LNCAP (cell line): ENCODE measurements around the gene UBE4A.

ENCODE experiments used
- TF ChIP-seq, protein P1 (sequence below): fragments of 450-650 bp; IDR thresholded peaks from 2 replicates; pipeline ENCODE4 v1.5.1; 2017; ENCODE audit warnings: mild to moderate bottlenecking

Gene UBE4A

DNA sequence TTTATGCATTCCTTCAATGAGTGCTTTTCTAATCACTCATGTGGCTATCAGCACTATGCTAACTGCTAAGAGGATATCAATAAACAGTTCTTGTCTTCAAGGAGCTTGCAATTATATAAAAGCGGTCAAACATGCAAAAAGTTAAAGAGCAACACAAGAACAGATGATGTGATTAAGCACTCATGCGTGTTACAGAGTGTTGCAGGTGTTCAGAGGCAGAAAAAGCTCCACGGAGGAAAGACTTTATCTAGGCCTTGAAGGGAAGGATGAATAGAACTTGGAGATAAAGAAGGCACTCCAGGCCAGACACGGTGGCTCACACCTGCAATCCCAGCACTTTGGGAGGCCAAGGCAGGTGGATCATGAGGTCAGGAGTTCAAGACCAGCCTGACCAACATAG, 41.3 kb upstream of the UBE4A start:
- TF ChIP-seq, protein P1, sequence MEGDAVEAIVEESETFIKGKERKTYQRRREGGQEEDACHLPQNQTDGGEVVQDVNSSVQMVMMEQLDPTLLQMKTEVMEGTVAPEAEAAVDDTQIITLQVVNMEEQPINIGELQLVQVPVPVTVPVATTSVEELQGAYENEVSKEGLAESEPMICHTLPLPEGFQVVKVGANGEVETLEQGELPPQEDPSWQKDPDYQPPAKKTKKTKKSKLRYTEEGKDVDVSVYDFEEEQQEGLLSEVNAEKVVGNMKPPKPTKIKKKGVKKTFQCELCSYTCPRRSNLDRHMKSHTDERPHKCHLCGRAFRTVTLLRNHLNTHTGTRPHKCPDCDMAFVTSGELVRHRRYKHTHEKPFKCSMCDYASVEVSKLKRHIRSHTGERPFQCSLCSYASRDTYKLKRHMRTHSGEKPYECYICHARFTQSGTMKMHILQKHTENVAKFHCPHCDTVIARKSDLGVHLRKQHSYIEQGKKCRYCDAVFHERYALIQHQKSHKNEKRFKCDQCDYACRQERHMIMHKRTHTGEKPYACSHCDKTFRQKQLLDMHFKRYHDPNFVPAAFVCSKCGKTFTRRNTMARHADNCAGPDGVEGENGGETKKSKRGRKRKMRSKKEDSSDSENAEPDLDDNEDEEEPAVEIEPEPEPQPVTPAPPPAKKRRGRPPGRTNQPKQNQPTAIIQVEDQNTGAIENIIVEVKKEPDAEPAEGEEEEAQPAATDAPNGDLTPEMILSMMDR = no peak

DNA sequence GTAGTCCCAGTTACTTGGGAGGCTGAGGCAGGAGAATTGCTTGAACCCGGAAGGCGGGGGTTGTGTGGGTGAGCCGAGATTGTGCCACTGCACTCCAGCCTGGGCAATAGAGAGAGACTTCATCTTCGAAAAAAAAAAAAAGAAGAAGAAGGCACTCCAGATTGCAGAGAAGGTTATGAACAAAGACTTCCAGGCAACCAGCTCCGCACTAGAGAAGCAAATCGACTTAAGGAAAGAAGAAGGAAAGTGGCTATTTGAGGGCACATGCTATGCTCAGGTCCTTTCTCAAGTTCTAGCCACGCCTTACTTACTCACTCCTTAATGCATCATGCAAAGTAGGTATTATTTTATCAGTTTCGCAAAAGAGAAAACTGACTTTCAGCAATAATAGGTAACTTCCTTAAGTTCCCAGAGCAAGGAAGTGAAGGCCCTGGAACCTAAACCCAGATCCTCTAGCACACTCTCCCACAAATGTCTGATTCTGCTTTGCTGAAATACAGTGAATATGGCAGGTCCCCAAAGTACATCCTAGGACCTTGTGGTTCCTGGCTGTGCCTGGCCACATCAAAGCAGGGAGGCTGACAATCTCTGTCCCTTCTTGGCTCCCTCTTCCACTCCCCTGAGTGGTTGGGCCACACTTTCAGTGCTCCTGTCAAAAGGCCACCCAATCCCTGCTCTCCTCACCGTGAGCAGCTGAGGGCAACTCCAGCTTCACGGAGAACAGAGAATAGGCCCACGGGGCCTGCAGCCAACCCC, 40.6 kb upstream of the UBE4A start:
- TF ChIP-seq, protein P1 = no peak

DNA sequence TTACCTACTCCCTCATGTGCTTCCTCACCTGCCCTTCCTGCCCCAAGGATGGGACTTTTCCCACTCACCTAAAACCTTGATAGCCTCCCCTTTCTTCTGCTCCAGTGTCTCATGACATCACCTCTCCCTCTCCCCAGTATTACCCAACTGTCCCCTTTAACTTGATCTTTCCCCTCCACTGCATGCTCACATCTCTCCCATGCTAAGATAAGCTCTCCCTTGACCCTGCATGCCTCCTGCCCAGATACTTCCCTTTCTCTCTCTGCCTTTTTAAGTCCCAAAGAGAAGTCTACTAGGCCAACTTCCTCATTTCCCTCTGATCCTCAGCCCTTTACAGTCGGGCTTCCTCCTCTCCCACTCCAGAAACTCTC, 40.1 kb upstream of the UBE4A start:
- TF ChIP-seq, protein P1 = no peak

DNA sequence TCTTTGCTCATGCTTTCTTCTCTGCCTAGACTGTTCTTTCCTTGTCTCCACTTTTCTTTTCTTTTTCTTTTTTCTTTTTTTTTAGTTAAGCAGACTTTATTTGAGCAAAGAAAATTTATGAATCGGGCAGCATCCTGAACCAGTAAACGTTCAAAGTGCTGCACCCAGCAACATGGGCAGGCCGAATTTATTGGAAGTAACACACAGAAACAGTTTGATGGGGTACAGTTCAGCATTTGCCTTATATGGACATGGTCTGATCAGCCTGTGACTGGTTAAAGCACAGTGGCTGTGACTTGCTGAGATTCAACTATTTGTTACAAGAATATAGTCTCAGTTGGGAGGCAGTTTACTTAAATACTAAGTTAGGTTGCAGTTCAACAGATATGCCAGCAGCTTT, 38.9 kb upstream of the UBE4A start:
- TF ChIP-seq, protein P1 = no peak

DNA sequence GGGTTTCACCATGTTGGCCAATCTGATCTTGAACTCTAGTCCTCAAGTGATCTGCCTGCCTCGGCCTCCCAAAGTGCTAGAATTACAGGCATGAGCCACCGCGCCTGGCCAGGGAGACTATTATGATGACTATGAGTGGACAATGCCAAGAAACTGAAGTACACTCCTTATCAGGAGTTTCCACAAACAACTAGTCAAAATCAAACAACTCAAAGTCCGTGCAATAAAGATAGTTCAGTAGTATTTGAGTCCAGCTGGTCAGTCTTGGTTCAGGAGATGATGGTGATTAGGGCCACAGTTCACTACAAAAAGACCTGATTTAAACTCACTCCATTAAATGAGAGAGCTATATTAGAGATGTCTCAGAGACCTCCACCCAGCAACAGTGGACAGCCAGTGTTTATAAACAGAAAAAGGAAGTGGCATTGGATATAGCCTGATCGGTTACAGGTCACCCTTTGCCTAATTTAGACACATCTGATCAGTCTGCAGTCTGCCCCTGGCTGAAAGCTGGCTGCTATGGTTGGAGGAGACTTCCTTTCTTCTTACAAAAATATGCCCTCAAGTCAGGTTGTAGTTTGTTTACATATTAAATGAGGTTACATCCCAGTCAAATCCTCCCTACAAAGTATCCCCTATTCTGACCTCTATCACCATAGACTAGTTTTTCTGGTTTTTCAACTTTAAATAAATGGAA, 37.9 kb upstream of the UBE4A start:
- TF ChIP-seq, protein P1 = no peak

DNA sequence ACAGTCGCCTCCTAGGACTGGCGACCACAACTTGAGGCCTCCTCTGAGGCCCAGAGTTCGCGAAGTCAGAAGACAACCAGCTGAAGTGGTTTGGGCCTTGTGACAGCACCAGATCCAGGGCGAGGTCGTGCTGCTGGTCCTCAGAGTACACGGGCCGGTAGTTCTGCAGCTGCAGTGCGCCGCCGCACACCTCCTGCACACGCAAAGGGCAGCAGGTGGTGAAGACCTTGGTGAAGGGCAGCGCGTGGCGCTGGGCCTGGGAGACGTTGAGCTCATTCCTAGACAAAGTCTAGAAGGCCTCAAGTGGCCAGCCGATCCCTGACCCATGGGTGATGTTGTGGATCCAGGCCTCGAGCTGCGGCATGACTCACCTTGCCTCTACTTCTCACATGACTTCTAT, 36.7 kb upstream of the UBE4A start:
- TF ChIP-seq, protein P1 = no peak

DNA sequence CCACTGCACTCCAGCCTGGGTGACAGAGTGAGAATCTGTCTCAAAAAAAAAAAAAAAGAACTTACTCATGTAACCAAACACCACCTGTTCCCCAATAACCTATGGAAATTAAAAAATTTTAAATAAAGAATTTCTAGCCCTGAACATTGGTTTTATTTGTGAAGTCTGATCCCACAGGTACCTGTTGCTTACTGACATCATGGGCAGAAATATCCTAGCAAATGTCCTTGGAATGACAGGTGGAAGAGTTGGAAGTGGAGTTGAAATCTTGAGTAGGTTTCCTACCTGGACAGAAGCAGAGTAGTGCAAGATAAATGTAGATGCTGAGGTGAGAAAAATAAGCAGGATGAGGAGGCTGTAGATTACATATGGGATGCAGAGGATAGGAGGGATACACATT, 34.1 kb upstream of the UBE4A start:
- TF ChIP-seq, protein P1 = no peak
